GM19372 (cell line): Measurements from ENCODE around the gene CA4.
A peak's percentile ranks its signal among the peaks of the same experiment; 100 is the strongest.

ENCODE experiments used
- ATAC-seq: cut with Tn5 transposase; IDR thresholded peaks from one replicate; pipeline ENCODE4 v1.9.1; 2021; ENCODE audit warnings: mild to moderate bottlenecking, low read depth, moderate library complexity; ENCODE audit not compliant: unreplicated experiment

CA4 gene

DNA sequence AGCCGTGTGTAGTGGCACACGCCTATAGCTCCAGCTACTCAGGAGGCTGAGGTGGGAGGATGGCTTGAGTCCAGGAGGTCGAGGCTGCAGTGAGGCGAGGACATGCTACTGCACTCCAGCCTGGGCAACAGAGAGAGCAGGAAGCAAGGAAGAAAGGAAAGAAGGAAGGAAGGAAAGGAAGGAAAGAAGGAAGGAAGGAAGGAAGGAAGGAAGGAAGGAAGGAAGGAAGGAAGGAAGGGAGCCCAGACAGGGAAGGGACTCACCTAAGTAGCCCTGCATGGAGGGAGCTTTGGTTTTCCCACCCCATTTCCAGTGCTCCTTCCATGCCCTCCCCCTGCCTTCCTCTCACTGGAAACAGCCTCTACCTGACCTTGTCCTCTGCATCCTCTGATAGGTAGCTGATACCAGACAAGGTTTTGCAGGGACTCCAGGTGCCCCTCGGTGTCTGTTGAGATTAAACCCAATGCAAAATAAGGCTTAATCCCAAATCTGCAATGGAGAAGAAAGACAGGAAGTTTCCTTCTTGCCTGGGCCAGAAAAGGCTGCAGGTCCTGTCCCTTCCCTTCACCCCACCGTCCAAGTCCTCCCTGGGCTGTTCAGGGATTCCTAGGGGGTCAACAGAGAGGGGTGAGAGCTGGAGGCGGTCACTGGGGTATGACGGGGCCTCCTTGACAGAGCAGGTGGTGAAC lies 21.5 kb upstream of the CA4 start:
- no peak for ATAC-seq

DNA sequence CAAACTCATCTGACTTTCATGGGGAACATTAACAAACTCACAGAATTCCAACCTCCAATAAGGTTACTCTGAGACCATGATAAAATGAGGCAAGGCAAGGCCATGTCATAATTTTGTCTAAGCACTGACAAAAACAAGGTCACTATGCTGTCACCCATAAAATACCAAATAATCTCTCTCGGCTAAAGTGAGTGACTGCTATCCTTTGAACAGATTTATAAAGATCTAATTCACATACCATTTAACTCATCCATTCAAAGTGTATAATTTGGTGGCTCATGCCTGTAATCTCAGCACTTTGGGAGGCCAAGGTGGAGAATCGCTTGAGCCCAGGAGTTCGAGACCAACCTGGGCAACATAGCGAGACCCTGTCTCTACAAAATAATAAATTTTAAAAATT lies 20.6 kb upstream of the CA4 start:
- no peak for ATAC-seq

DNA sequence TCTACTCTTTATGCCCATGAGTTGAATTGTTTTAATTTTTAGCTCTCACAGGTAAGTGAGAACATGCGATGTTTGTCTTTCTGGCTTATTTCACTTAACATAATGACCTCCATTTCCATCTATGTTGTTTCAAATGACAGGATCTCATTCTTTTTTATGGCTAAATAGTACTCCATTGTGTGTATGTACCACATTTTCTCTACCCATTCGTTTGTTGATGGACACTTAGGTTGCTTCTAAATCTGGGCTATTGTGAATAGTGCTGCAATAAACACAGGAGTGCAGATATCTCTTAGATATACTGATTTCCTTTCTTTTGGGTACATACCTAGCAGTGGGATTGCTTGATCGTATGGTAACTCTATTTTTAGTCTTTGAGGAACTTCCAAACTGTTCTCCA lies 19.3 kb upstream of the CA4 start:
- no peak for ATAC-seq

DNA sequence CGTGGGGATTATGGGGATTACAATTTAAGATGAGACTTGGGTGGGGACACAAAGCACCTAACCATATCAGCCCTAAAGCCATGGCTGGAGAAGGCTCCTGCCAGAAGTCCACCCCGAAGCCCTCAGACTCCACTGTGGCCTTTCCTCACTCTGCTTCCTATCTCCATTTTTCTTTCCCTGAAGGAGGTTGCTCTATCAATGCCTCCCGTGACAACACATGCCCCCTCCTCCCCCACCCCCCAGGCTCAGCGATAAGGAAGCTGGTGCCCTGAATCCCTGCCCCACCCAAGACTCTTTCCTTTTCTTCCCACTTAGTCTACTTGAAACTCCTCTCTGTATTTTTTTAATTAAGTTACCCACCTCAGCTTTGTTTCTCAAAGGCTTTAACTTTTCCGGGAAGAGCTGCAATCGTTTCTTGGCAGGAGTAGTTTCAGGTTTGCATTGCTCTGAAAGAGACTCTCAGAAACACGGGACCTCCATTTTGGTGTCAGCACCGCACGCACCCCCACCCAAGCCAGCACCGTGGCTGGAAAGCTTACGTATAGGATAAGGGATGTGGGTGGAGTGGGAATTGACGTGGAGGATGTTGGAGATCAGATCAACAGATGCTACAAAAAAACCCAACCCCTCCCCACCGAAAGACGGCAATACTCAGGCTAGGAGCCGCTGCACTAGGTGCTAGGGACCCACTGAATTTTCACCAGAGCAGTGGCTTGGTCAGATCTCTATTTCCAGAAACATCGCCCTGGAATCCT lies 15.2 kb upstream of the CA4 start:
- peak; percentile 15 for ATAC-seq

DNA sequence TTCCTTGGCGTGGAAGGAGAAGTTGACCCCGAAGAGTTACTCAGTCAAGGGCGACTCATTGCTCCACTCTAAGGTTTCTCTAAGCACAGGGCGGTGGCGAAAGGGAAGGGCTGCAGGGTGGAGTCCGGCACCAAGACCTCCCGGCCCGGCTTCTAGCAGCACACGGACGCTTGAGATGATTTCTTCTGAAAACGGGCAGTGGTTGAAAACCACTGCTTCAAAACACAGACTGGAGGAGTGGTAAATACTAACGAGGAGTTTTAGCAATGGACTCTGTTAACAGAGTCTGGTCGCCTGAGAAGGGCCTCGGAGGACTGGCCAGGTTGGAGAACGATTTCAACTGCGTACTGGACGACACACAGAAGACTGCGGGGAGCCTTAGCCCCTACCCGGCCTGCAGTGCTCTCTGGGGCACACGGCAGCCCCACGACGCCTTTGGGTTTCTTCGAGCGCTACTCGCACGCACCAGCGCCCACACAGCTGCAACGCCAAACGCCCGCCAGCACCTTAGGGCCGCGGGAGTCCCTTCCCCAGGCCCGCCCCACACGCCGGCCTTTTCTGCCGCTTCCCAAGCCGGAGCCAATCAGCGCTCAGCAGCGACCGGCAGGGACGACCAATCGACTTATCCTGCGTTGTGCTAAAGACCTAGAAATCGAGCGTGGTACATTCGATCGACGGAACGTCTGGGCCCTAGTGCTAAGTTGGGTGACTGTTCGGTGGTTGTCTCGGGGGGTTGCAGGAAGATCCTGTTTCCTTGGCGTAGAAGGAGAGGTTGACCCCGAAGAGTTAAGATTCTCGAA lies 14.4 kb upstream of the CA4 start:
- ATAC-seq: peak; percentile 91

GRCh38 chr17:60135951-60136666 lies 13.7 kb upstream of the CA4 start:
- ATAC-seq: no peak

DNA sequence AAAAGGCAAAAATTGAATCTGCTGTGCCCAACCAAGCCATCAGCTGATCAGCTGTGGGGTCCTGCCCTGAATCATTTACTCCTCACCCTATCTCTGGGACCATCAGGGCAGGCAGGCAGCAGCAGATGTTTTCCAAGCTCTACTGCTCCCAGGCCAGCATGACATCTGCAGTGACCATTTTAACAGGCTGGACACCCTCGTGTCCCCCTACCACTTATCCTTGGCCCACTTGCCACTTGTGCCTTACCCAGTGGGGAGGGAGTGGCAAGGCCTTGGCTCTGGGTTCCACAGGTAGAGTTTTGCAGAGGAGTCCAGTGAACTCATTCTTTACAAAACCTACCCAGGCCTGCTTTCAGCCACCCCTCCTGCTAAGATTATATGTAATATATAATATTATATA lies 12.0 kb upstream of the CA4 start:
- ATAC-seq: no peak

- ATAC-seq: no peak
Observed at GRCh38 chr17:60138769-60139437, 10.9 kb upstream of the CA4 start.

GRCh38 chr17:60139438-60140285 lies 10.1 kb upstream of the CA4 start:
- ATAC-seq: no peak

DNA sequence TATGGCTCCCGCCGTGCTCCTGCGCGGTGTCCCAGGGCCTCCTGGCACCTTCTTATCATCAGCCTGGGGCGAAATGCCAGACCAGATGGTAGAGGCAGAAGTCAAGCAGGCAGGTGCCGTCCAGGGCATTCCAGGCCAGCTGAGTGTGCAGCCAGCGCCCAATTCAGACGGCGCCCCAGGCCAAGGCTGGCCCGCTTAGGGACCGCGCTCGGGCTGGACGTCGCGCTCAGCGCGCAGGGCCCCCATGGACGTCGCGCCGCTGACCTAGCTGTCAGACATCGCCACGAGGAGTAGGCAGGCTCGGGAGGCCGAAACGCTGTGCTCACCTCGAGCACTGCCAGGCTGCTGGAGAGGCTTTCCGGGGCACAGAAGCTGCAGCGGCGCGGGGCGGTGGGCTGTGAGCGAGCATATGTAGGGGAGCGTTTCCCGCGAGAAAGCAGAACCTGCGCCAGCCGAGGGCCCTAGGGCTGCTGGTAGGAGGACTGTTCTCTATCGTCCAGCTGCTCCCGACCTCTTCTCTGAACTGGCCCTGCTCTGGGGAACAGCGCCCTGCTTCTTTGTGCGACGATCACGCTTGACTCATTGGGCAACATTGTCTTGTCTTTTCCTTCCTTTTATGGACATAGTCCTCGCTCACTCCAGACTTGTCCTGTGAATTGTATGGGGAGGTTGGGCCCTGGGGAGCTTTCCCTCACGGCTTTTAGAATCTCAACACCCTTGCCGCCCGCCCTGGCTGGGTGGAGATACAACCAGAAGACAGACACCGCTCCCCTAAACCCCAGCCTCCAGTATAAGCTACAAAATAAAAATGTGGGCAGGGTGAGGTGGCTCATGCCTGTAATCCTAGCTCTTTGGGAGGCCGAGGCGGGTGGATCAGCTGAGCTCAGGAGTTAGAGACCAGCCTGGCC lies 8.4 kb upstream of the CA4 start:
- no peak for ATAC-seq

- no peak for ATAC-seq
Observed at GRCh38 chr17:60142872-60143499, 6.8 kb upstream of the CA4 start.

DNA sequence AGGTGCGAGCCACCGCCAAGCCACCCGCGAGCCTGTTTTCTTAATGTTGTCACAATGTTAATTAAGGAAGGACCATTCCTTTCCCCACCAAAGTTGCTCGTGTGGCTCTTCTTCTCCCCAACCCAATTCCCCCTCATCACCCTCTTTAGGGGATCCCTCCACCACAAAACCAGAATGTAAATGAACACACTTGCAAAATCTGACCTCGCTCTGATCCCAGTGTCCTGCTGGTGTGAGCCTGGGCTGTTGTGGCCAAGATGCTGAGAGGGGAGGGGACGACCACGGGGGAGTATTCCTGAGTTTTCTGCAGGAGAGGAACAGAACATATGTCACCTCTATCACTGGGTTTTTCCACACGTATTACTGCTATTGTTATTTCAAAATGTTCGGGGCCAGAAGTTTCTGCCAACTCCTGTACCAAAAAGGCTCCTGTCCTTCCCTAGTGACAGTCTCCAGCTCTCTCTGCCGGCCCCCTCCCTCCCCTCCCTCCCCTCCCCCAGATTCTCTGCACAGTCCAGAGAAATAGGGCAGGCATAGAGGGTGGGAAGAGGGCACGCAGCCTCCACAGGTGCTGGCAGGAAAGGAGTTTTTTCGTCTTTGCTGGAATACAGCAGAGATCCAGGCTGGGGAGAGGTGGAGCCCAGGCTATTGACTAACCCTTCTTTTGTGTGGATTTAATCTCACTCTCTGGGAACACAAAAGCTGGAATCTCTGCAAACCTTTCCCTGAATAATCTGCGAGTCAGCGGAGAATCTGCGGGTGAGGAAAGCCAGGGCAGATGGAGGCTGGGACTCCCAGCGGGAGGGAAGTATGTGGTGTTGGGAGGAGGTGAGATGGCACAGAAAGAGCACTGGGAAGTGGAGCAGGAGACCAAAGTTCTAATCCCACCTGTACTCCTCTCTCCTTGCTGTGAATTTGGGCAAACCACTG lies 4.5 kb upstream of the CA4 start:
- ATAC-seq: no peak

DNA sequence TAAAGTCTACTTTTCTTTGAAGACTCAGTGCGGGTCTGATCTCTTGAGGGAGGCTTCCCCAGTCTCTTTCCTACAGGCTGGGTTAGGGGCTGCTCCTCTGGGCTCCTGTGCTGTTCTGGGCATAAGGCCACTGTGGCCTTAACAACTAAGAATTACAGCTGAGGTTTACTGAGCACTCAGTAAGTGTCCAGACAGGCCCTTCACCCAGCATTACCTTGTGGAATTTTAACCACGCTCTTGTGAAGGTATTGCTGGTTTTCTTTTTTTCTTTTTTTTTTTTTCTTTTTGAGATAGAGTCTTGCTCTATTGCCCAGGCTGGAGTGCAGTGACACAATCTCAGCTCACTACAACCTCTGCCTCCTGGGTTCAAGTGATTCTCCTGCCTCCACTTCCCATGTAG lies 3.6 kb upstream of the CA4 start:
- no peak for ATAC-seq

GRCh38 chr17:60147553-60148223 lies 2.1 kb upstream of the CA4 start:
- ATAC-seq: no peak

- ATAC-seq: no peak
Observed at GRCh38 chr17:60148373-60148772, 1.4 kb upstream of the CA4 start.

DNA sequence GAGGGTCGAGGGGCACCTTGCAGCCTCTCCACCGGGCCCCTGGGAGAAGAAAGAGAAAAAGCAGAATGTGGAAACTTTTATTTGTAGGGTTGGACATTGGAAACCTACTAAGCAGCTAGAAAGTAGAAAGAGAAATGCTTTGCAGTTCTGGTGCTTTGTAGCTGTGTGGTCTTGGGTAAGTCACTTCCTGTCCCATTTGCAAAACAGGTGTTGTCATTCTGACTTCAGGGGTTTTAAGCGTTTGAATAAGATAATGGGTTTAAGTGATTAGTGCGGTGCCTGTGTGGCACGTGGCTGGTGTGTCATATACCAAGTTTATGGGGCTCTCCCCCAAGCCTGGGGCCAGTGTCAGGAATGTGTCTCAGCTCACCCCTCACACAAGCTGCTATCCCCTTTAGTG lies 1.6 kb downstream of the CA4 start:
- ATAC-seq: no peak
